HEK293 (cell line): Measurements from ENCODE around the gene SH3RF1.

Experiments
- CTCF ChIA-PET: fragments of 350-600 bp; formaldehyde crosslinking; extraction: SDS; loops from one replicate; lab custom pipeline; 2021; ENCODE audit warnings: antibody characterized with exemption; lab: Yijun Ruan, JAX
- POLR2A ChIA-PET: fragments of 300-600 bp; formaldehyde crosslinking; extraction: SDS; loops from one replicate; lab custom pipeline; 2020; ENCODE audit warnings: antibody characterized with exemption, inconsistent platforms; lab: Yijun Ruan, JAX
- H3K27ac ChIP-seq: fragments of 200-500 bp; sonication (Bioruptor generic); 2 replicates; pipeline ENCODE4 v1.5.1; 2014; ENCODE audit warnings: low read depth, low read length, control low read depth, inconsistent platforms; ENCODE audit errors: extremely low read depth
- H3K36me3 ChIP-seq, 2 experiments: fragments of 200-500 bp in 1 of 2; sonication (Bioruptor generic) in 1 of 2; 1 replicate in 1 of 2; 2 replicates in 1 of 2; pipeline ENCODE4 v1.5.1; 2014 to 2017; ENCODE audit warnings: inconsistent platforms in 2 of 2, low read length in 2 of 2; ENCODE audit not compliant: control insufficient read depth in 2 of 2, insufficient read depth in 1 of 2
- H3K4me1 ChIP-seq: fragments of 200-500 bp; sonication (Bioruptor generic); 2 replicates; pipeline ENCODE4 v1.5.1; 2014; ENCODE audit warnings: mild to moderate bottlenecking, low read length, inconsistent platforms; ENCODE audit not compliant: control insufficient read depth, insufficient read depth
- H3K4me3 ChIP-seq: 2 replicates; pipeline ENCODE4 v1.5.1; 2011; ENCODE audit warnings: low read depth, mild to moderate bottlenecking, control low read depth, low read length, moderate library complexity
- H3K9me3 ChIP-seq: fragments of 200-500 bp; sonication (Bioruptor generic); 2 replicates; pipeline ENCODE4 v1.5.1; 2014; ENCODE audit warnings: low read depth, low read length, inconsistent platforms; ENCODE audit not compliant: control insufficient read depth, insufficient read depth
- GLIS1 ChIP-seq: fragments of 450-650 bp; formaldehyde crosslinking; IDR thresholded peaks from 2 replicates; pipeline ENCODE4 v1.5.1; 2016; ENCODE audit warnings: missing biosample characterization, missing genetic modification characterization
- GLIS2 ChIP-seq: fragments of 450-650 bp; formaldehyde crosslinking; IDR thresholded peaks from 2 replicates; pipeline ENCODE4 v1.5.1; 2016; ENCODE audit warnings: missing biosample characterization, missing genetic modification characterization
- HOXA7 ChIP-seq: sonication (generic); formaldehyde crosslinking; IDR thresholded peaks from 2 replicates; pipeline ENCODE4 v1.8.1; 2022; ENCODE audit warnings: missing genetic modification reagents, borderline replicate concordance
- KLF1 ChIP-seq: fragments of 450-650 bp; formaldehyde crosslinking; IDR thresholded peaks from 2 replicates; pipeline ENCODE4 v1.5.1; 2016; ENCODE audit warnings: missing biosample characterization, missing genetic modification characterization
- KLF10 ChIP-seq: fragments of 450-650 bp; IDR thresholded peaks from 2 replicates; pipeline ENCODE4 v1.5.1; 2018; ENCODE audit warnings: missing biosample characterization, mild to moderate bottlenecking, missing genetic modification characterization
- KLF7 ChIP-seq: fragments of 450-650 bp; formaldehyde crosslinking; IDR thresholded peaks from 2 replicates; pipeline ENCODE4 v1.5.1; 2016; ENCODE audit warnings: missing biosample characterization, missing genetic modification characterization, borderline replicate concordance
- TCF7L2 ChIP-seq: IDR thresholded peaks from 2 replicates; pipeline ENCODE4 v1.6.1; 2011; ENCODE audit warnings: low read depth, mild to moderate bottlenecking, inconsistent platforms, low read length, moderate library complexity, borderline replicate concordance
- TRIM28 ChIP-seq: IDR thresholded peaks from 2 replicates; pipeline ENCODE4 v1.6.1; 2011; ENCODE audit warnings: low read length, control low read depth, borderline replicate concordance
- ZBTB20 ChIP-seq: fragments of 450-650 bp; formaldehyde crosslinking; IDR thresholded peaks from 2 replicates; pipeline ENCODE4 v1.5.1; 2016; ENCODE audit warnings: missing biosample characterization, missing genetic modification characterization
- ZBTB48 ChIP-seq: fragments of 450-650 bp; formaldehyde crosslinking; IDR thresholded peaks from 2 replicates; pipeline ENCODE4 v1.5.1; 2016; ENCODE audit warnings: missing biosample characterization, missing genetic modification characterization
- ZNF121 ChIP-seq: fragments of 450-650 bp; formaldehyde crosslinking; IDR thresholded peaks from 2 replicates; pipeline ENCODE4 v1.5.1; 2016; ENCODE audit warnings: missing biosample characterization, missing genetic modification characterization
- ZNF174 ChIP-seq: fragments of 450-650 bp; formaldehyde crosslinking; IDR thresholded peaks from 2 replicates; pipeline ENCODE4 v1.5.0; 2017; ENCODE audit warnings: missing biosample characterization, mild to moderate bottlenecking, missing genetic modification characterization
- ZNF214 ChIP-seq: fragments of 450-650 bp; formaldehyde crosslinking; IDR thresholded peaks from 2 replicates; pipeline ENCODE4 v1.5.1; 2017; ENCODE audit warnings: missing biosample characterization, mild to moderate bottlenecking, missing genetic modification characterization, borderline replicate concordance
- ZNF221 ChIP-seq: fragments of 450-650 bp; formaldehyde crosslinking; IDR thresholded peaks from 2 replicates; pipeline ENCODE4 v1.5.1; 2017; ENCODE audit warnings: missing biosample characterization, missing genetic modification characterization, borderline replicate concordance
- ZNF24 ChIP-seq: fragments of 450-650 bp; formaldehyde crosslinking; IDR thresholded peaks from 2 replicates; pipeline ENCODE4 v1.5.1; 2016; ENCODE audit warnings: missing biosample characterization, missing genetic modification characterization
- ZNF248 ChIP-seq: fragments of 450-650 bp; formaldehyde crosslinking; IDR thresholded peaks from 2 replicates; pipeline ENCODE4 v1.5.1; 2017; ENCODE audit warnings: missing biosample characterization, missing genetic modification characterization
- ZNF292 ChIP-seq: fragments of 450-650 bp; formaldehyde crosslinking; IDR thresholded peaks from 2 replicates; pipeline ENCODE4 v1.5.1; 2016; ENCODE audit warnings: low read depth, missing biosample characterization, missing genetic modification characterization, borderline replicate concordance
- ZNF335 ChIP-seq: fragments of 450-650 bp; formaldehyde crosslinking; conservative IDR thresholded peaks from 2 replicates; pipeline ENCODE4 v1.5.1; 2016; ENCODE audit warnings: missing biosample characterization, missing genetic modification characterization
- ZNF366 ChIP-seq: fragments of 450-650 bp; formaldehyde crosslinking; conservative IDR thresholded peaks from 2 replicates; pipeline ENCODE4 v1.5.1; 2016; ENCODE audit warnings: missing biosample characterization, missing genetic modification characterization
- ZNF510 ChIP-seq: fragments of 450-650 bp; formaldehyde crosslinking; IDR thresholded peaks from 2 replicates; pipeline ENCODE4 v1.5.1; 2018; ENCODE audit warnings: mild to moderate bottlenecking, missing genetic modification characterization, missing biosample characterization; ENCODE audit not compliant: insufficient replicate concordance
- ZNF530 ChIP-seq: fragments of 450-650 bp; formaldehyde crosslinking; IDR thresholded peaks from 2 replicates; pipeline ENCODE4 v1.5.1; 2016; ENCODE audit warnings: low read depth, missing biosample characterization, missing genetic modification characterization
- ZNF558 ChIP-seq: fragments of 450-650 bp; formaldehyde crosslinking; IDR thresholded peaks from 2 replicates; pipeline ENCODE4 v1.5.1; 2016; ENCODE audit warnings: missing biosample characterization, missing genetic modification characterization
- ZNF560 ChIP-seq: fragments of 450-650 bp; formaldehyde crosslinking; IDR thresholded peaks from 2 replicates; pipeline ENCODE4 v1.5.1; 2017; ENCODE audit warnings: missing biosample characterization, missing genetic modification characterization, borderline replicate concordance
- ZNF621 ChIP-seq: fragments of 450-650 bp; formaldehyde crosslinking; IDR thresholded peaks from 2 replicates; pipeline ENCODE4 v1.5.1; 2017; ENCODE audit warnings: missing biosample characterization, missing genetic modification characterization
- ZNF747 ChIP-seq: fragments of 450-650 bp; formaldehyde crosslinking; IDR thresholded peaks from 2 replicates; pipeline ENCODE4 v1.5.1; 2016; ENCODE audit warnings: missing biosample characterization, missing genetic modification characterization
- TF ChIP-seq, protein P1 (sequence below): sonication (generic); formaldehyde crosslinking; IDR thresholded peaks from 2 replicates; pipeline ENCODE4 v1.8.1; 2022; ENCODE audit warnings: mild to moderate bottlenecking, moderate library complexity, missing genetic modification reagents
- TF ChIP-seq, protein P2 (sequence below): fragments of 450-650 bp; formaldehyde crosslinking; IDR thresholded peaks from 2 replicates; pipeline ENCODE4 v1.5.1; 2016; ENCODE audit warnings: missing biosample characterization, missing genetic modification characterization
- TF ChIP-seq, protein P3 (sequence below): fragments of 450-650 bp; formaldehyde crosslinking; IDR thresholded peaks from 2 replicates; pipeline ENCODE4 v1.5.1; 2017; ENCODE audit warnings: missing biosample characterization, missing genetic modification characterization
- TF ChIP-seq, protein P4 (sequence below): fragments of 450-650 bp; formaldehyde crosslinking; IDR thresholded peaks from 2 replicates; pipeline ENCODE4 v1.5.1; 2017; ENCODE audit warnings: missing biosample characterization, missing genetic modification characterization
- TF ChIP-seq, protein P5 (sequence below): fragments of 450-650 bp; formaldehyde crosslinking; IDR thresholded peaks from 2 replicates; pipeline ENCODE4 v1.5.1; 2017; ENCODE audit warnings: missing biosample characterization, missing genetic modification characterization

SH3RF1 gene

GRCh38 chr4:169270810-169271691, at the start of gene SH3RF1:
Gene SH3RF1, minus strand, starts transcription at chr4:169270956. Its CDS starts 1,744 bp downstream, at chr4:169269212.
- ChIA-PET CTCF (interaction anchor here (0.6 to 1.0 kb wide), 2 partner anchors 34 to 58 kb away, joined by 3 to 4 read pairs; no protein-coding TSS in a partner anchor), POLR2A (no interaction called here)
- Histone ChIP-seq H3K36me3 (peaks cover 0 to 2% of the 10 kb centered on the region in 2 experiments; a peak in 1 of 3 replicates), H3K4me1 (peaks cover 14% of the 10 kb centered on the region), H3K4me3 (peak within 1 kb of the TSS; percentile 72), H3K27ac (peak within 1 kb of the TSS; percentile 91), H3K9me3 (no peaks in the 10 kb centered on the region)
- TF ChIP-seq, protein P1, sequence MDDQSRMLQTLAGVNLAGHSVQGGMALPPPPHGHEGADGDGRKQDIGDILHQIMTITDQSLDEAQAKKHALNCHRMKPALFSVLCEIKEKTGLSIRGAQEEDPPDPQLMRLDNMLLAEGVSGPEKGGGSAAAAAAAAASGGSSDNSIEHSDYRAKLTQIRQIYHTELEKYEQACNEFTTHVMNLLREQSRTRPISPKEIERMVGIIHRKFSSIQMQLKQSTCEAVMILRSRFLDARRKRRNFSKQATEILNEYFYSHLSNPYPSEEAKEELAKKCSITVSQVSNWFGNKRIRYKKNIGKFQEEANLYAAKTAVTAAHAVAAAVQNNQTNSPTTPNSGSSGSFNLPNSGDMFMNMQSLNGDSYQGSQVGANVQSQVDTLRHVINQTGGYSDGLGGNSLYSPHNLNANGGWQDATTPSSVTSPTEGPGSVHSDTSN (CRISPR knock-in tag) = peak; percentile 28; the same call in 1 of the 2 replicates
- TF ChIP-seq KLF10 (tag by site-specific recombination) (peak; percentile 73), HOXA7 (CRISPR knock-in tag) (no peak), ZNF335 (peak; percentile 90), ZNF174 (tag by site-specific recombination) (no peak), ZNF558 (tag by site-specific recombination) (no peak), KLF1 (tag by site-specific recombination) (no peak), TCF7L2 (no peak), ZNF292 (tag by site-specific recombination) (no peak), ZNF621 (no peak), ZNF214 (tag by site-specific recombination) (no peak), ZNF248 (no peak), TRIM28 (no peak), ZNF366 (tag by site-specific recombination) (no peak), ZNF24 (no peak), ZNF510 (no peak), KLF7 (tag by site-specific recombination) (0 out of 2 replicates have a peak, but pooled peaks have one; percentile 40), ZBTB48 (tag by site-specific recombination) (peak; percentile 38), ZBTB20 (tag by site-specific recombination) (peak; percentile 24; the same call in 1 of the 2 replicates), ZNF221 (tag by site-specific recombination) (no peak), GLIS1 (peak; percentile 67; the same call in 1 of the 2 replicates), GLIS2 (tag by site-specific recombination) (peak; percentile 47), ZNF530 (tag by site-specific recombination) (no peak), ZNF747 (tag by site-specific recombination) (no peak), ZNF121 (tag by site-specific recombination) (no peak), ZNF560 (tag by site-specific recombination) (no peak)
- TF ChIP-seq, protein P2, sequence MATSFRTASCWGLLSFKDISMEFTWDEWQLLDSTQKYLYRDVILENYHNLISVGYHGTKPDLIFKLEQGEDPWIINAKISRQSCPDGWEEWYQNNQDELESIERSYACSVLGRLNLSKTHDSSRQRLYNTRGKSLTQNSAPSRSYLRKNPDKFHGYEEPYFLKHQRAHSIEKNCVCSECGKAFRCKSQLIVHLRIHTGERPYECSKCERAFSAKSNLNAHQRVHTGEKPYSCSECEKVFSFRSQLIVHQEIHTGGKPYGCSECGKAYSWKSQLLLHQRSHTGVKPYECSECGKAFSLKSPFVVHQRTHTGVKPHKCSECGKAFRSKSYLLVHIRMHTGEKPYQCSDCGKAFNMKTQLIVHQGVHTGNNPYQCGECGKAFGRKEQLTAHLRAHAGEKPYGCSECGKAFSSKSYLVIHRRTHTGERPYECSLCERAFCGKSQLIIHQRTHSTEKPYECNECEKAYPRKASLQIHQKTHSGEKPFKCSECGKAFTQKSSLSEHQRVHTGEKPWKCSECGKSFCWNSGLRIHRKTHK (tag by site-specific recombination) = no peak
- TF ChIP-seq, protein P3, sequence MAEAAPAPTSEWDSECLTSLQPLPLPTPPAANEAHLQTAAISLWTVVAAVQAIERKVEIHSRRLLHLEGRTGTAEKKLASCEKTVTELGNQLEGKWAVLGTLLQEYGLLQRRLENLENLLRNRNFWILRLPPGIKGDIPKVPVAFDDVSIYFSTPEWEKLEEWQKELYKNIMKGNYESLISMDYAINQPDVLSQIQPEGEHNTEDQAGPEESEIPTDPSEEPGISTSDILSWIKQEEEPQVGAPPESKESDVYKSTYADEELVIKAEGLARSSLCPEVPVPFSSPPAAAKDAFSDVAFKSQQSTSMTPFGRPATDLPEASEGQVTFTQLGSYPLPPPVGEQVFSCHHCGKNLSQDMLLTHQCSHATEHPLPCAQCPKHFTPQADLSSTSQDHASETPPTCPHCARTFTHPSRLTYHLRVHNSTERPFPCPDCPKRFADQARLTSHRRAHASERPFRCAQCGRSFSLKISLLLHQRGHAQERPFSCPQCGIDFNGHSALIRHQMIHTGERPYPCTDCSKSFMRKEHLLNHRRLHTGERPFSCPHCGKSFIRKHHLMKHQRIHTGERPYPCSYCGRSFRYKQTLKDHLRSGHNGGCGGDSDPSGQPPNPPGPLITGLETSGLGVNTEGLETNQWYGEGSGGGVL (tag by site-specific recombination) = peak; percentile 77; the same call in 1 of the 2 replicates
- TF ChIP-seq, protein P4, sequence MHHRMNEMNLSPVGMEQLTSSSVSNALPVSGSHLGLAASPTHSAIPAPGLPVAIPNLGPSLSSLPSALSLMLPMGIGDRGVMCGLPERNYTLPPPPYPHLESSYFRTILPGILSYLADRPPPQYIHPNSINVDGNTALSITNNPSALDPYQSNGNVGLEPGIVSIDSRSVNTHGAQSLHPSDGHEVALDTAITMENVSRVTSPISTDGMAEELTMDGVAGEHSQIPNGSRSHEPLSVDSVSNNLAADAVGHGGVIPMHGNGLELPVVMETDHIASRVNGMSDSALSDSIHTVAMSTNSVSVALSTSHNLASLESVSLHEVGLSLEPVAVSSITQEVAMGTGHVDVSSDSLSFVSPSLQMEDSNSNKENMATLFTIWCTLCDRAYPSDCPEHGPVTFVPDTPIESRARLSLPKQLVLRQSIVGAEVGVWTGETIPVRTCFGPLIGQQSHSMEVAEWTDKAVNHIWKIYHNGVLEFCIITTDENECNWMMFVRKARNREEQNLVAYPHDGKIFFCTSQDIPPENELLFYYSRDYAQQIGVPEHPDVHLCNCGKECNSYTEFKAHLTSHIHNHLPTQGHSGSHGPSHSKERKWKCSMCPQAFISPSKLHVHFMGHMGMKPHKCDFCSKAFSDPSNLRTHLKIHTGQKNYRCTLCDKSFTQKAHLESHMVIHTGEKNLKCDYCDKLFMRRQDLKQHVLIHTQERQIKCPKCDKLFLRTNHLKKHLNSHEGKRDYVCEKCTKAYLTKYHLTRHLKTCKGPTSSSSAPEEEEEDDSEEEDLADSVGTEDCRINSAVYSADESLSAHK = no peak
- TF ChIP-seq, protein P5, sequence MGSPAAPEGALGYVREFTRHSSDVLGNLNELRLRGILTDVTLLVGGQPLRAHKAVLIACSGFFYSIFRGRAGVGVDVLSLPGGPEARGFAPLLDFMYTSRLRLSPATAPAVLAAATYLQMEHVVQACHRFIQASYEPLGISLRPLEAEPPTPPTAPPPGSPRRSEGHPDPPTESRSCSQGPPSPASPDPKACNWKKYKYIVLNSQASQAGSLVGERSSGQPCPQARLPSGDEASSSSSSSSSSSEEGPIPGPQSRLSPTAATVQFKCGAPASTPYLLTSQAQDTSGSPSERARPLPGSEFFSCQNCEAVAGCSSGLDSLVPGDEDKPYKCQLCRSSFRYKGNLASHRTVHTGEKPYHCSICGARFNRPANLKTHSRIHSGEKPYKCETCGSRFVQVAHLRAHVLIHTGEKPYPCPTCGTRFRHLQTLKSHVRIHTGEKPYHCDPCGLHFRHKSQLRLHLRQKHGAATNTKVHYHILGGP = no peak
